HL-60 (cell line): Measurements from ENCODE around the gene SHROOM3.

ENCODE experiments used
- DNase-seq, 2 experiments: peaks; one replicate each; pipeline ENCODE4 v3.0.0-alpha.2; 2010 to 2020; ENCODE audit warnings: low read depth in 1 of 2, low spot score in 1 of 2
- H3K27ac ChIP-seq: fragments of 250-450 bp; sonication (Bioruptor Pico); replicated peaks from 2 replicates; pipeline ENCODE4 v1.5.1; 2020; ENCODE audit warnings: mild to moderate bottlenecking, moderate library complexity
- H3K27me3 ChIP-seq: fragments of 250-450 bp; sonication (Bioruptor Pico); 2 replicates; pipeline ENCODE4 v1.5.1; 2021; ENCODE audit warnings: mild to moderate bottlenecking, moderate library complexity; ENCODE audit not compliant: insufficient read depth, poor library complexity, severe bottlenecking
- H3K4me3 ChIP-seq: replicated peaks from 2 replicates; pipeline ENCODE4 v1.5.1; 2011; ENCODE audit warnings: mild to moderate bottlenecking, control low read depth, low read length; ENCODE audit not compliant: insufficient read depth
- GABPA ChIP-seq: IDR thresholded peaks from 2 replicates; pipeline ENCODE4 v1.6.1; 2012; ENCODE audit warnings: low read depth
- POLR2AphosphoS5 ChIP-seq: IDR thresholded peaks from 2 replicates; pipeline ENCODE4 v1.6.1; 2012; ENCODE audit warnings: low read depth
- SPI1 ChIP-seq: IDR thresholded peaks from 2 replicates; pipeline ENCODE4 v1.6.1; 2012; ENCODE audit warnings: low read depth, mild to moderate bottlenecking, borderline replicate concordance
- TF ChIP-seq, protein P1 (sequence below): IDR thresholded peaks from 2 replicates; pipeline ENCODE4 v1.6.1; 2012; ENCODE audit warnings: low read depth; ENCODE audit not compliant: insufficient replicate concordance
- TF ChIP-seq, protein P2 (sequence below): IDR thresholded peaks from one replicate; pipeline ENCODE4 v1.5.1; 2011; ENCODE audit warnings: low read length, control low read depth, inconsistent platforms; ENCODE audit not compliant: insufficient read depth

The SHROOM3 gene

DNA sequence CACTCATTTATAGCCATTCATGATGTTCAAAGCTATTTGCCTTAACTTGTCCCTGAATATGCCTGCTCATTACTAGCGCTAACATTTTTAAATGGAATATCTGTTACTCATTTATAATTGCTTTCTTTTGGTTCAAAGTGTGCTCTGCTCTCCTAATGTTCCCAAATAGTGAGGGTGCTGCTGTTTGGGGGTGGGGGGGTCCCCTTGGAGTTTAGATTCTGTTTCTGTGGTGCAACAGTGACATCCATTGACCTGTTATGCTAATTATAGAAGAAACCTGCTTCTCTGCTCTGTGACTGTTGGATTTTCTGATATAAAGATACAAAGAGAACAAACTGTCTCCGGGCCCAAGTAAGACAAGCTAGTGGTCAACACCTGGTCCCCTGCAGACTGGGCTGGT, 222.4 kb downstream of the SHROOM3 start:
- no peak for TF ChIP-seq GABPA
- TF ChIP-seq SPI1: no peak
- TF ChIP-seq POLR2AphosphoS5: no peak
- TF ChIP-seq, protein P1, sequence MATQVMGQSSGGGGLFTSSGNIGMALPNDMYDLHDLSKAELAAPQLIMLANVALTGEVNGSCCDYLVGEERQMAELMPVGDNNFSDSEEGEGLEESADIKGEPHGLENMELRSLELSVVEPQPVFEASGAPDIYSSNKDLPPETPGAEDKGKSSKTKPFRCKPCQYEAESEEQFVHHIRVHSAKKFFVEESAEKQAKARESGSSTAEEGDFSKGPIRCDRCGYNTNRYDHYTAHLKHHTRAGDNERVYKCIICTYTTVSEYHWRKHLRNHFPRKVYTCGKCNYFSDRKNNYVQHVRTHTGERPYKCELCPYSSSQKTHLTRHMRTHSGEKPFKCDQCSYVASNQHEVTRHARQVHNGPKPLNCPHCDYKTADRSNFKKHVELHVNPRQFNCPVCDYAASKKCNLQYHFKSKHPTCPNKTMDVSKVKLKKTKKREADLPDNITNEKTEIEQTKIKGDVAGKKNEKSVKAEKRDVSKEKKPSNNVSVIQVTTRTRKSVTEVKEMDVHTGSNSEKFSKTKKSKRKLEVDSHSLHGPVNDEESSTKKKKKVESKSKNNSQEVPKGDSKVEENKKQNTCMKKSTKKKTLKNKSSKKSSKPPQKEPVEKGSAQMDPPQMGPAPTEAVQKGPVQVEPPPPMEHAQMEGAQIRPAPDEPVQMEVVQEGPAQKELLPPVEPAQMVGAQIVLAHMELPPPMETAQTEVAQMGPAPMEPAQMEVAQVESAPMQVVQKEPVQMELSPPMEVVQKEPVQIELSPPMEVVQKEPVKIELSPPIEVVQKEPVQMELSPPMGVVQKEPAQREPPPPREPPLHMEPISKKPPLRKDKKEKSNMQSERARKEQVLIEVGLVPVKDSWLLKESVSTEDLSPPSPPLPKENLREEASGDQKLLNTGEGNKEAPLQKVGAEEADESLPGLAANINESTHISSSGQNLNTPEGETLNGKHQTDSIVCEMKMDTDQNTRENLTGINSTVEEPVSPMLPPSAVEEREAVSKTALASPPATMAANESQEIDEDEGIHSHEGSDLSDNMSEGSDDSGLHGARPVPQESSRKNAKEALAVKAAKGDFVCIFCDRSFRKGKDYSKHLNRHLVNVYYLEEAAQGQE: no peak
- TF ChIP-seq, protein P2, sequence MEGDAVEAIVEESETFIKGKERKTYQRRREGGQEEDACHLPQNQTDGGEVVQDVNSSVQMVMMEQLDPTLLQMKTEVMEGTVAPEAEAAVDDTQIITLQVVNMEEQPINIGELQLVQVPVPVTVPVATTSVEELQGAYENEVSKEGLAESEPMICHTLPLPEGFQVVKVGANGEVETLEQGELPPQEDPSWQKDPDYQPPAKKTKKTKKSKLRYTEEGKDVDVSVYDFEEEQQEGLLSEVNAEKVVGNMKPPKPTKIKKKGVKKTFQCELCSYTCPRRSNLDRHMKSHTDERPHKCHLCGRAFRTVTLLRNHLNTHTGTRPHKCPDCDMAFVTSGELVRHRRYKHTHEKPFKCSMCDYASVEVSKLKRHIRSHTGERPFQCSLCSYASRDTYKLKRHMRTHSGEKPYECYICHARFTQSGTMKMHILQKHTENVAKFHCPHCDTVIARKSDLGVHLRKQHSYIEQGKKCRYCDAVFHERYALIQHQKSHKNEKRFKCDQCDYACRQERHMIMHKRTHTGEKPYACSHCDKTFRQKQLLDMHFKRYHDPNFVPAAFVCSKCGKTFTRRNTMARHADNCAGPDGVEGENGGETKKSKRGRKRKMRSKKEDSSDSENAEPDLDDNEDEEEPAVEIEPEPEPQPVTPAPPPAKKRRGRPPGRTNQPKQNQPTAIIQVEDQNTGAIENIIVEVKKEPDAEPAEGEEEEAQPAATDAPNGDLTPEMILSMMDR: no peak
- Histone ChIP-seq H3K4me3 (no peak overlapping the region), H3K27me3 (no peaks in the 10 kb centered on the region), H3K27ac (no peak overlapping the region)
- no peak for DNase-seq

DNA sequence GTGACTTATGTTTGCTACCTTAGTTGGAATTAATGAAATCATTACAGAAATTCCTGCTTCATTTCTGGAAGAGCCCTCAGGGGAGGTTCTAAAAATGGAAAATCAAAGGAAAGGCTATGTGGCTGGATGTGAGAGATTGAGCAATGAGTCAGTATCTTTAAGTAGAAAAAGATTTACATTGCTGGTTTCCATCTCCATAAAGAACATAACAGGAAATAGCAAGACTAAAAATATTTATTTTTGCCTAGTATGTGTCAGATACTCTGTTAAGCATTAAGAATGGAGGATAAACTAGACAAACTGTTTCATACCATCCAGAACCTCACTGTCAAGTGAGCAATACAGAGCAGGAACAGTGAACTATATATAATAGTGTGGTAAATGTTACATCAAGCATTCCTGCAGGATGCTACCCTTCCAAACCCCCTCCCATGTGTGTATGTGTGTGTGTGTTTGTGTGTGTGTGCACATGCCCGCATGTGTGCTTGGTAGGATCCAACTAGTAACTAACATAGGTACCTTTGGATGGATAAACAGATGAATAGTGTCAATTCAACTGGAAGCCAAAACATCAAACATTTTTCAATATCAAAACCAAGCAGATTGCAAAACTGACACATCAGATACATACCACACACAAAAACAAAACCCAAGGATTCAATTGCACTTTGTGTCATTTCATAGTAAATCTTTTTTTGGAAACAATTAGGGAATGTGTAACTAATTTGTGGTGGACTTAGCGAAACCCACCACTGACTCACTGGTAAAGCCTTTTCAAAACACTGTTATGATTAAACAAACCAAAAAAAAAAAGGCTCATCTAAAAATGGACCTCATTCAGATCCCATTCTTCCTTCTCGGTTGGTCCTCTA, 223.4 kb downstream of the SHROOM3 start:
- Histone ChIP-seq H3K27ac (no peak overlapping the region), H3K4me3 (no peak overlapping the region), H3K27me3 (no peaks in the 10 kb centered on the region)
- DNase-seq: no peak
- TF ChIP-seq, protein P1: no peak
- TF ChIP-seq, protein P2: no peak
- TF ChIP-seq SPI1 (no peak), GABPA (no peak), POLR2AphosphoS5 (no peak)

DNA sequence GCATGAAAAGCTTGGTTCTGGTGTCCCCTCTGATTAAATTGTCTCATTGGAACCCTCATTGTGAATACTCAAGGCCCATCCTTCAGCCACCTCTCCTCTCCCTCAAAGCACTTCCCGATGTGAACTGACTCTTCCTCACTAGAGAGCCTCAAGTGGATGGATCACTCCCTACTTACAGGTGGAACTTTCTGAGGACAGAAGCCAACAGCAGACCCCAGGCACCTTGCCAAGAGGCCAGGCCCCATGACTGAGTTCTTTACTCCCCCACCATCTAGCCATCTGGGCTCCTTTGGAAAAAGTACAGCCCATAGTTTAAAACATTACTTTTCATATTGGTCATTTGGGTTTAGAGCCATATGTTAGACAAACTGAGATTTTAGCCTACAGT, 224.1 kb downstream of the SHROOM3 start:
- H3K27me3 ChIP-seq: no peaks in the 10 kb centered on the region
- H3K4me3 ChIP-seq: no peak overlapping the region
- H3K27ac ChIP-seq: no peak overlapping the region
- TF ChIP-seq SPI1 (no peak), GABPA (no peak), POLR2AphosphoS5 (no peak)
- TF ChIP-seq, protein P1: no peak
- TF ChIP-seq, protein P2: no peak
- DNase-seq: no peak
